NCI-H2196 treated with DMSO at 0.1 percent for 48 hours (cell line): ENCODE results near the gene FURIN.
"Not testable (repeated sequence)": the region's sequence is repeated elsewhere in the genome, so short reads cannot be mapped to it uniquely, and the experiment has no call there.

ENCODE experiments used
- DNase-seq: peaks from one replicate; lab custom pipeline; 2025; ENCODE audit not compliant: unreplicated experiment; lab: John Stamatoyannopoulos, UW

Gene FURIN

DNA sequence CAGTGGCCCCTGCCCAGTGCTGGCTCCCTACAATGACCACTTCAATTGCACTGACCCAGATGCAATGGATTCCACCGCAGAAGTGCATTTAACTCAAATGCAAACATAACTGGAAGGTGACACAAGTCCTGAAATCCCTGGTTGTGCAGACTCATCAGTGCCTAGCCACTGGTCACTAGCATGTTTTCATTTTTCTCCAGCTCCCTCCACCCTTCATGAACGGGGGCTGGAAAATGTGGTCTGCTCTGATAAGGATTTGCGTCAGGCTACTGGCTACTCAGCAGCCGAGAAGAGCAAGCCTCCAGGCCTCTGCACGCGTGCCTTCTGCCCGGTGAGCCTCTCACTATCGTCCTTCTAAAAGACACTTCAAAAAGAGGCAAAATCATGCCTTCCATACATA is 27.4 kb upstream of the FURIN start:
- DNase-seq = no peak

DNA sequence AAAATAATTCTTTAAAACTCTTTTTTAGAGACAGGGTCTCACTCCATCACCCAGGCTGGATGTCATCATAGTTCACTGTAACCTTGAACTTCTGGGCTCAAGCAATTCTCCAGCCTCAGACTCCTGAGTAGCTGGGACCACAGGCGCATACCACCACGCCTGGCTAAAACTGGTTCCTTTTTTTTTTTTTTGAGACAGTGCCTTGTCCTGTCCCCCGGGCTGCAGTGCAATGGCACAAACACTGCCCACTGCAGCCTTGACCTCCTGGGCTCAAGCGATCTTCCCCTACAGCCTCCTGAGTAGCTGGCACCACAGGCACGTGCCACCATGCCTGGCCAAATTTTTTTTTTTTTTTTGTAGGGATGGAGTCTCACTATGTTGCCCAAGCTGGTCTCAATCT is 23.7 kb upstream of the FURIN start:
- no peak for DNase-seq

GRCh38 chr15:90845201-90845949 is 23.0 kb upstream of the FURIN start:
- no peak for DNase-seq

- DNase-seq = not testable (repeated sequence)
Measured at GRCh38 chr15:90849424-90849823, 19.0 kb upstream of the FURIN start.

DNA sequence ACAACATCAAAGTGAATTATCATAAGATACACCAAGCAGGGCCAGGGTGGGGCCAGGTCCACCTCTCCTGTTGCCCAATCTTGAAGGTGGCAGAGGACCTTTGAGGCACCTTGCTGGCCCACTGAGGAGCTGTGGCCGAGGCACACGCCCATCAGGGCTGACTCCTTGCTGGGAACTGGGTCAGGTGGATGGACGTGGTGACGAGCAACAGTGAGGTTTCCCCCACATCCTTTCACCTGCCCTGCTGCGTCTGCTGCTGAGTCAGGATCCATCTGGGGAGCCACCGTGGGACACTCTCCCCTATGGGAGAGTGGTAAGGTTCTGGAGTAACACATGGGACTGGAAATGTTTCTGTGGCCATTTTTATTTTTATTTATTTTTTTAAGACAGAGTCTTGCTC is 17.3 kb upstream of the FURIN start:
- DNase-seq = no peak

DNA sequence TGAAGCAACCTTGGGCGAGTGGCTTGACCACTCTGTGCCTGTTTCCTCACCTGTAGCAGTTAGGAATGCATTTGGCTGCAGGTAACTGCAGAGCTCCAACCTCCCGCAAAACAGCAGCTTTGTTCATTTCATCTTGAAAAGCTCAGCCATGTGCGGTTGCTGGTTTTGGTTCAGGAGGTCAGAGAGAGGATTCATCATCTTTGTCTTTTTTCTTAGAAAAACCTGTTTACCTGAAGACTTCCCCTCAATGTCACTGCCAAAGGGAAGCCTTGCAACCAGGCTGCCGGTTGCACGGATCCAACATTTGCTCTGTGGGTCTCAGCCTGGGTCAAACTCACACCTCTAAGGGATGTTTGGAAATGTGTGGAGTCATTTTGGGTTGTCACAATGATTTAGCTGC is 16.4 kb upstream of the FURIN start:
- DNase-seq = no peak

DNA sequence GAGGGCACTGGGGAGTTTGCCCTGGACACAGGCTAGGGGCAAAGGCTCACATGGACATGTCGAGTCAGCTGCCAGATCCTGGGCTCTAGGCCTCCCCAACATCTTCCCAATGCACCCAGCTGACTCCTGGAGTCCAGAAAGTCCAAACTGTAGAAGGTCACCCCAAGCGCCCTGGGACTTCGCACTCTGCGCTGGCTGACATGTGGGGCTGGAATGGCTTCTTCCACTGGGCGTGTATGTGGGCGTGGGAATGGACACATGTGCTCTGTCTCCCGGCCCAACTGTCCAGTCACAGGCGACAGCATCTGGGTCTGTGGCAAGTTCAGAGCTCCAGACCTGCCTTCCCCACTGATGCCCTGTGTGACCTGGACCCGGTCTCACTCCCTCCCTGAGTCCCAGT is 13.2 kb upstream of the FURIN start:
- no peak for DNase-seq

DNA sequence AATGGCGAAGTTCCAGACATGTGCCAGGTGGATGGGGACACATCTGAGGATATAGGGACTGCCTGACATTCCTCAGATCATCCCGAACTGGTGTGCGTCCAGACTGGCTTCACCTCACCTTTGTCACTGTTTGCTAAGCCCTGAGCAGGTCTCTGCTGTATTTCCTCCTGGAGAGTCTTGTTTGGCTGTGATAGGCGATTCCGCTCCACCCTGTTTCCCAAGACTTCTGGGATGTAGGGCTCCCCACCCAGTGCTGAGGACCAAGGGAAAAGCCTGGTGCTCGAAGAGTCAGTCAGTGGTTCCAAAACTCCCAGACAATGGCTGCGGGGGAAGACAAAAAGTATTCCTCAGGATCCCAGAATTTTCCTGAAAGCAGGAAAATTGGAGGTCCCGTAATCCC is 11.1 kb upstream of the FURIN start:
- DNase-seq = no peak

GRCh38 chr15:90857883-90858443 is 10.4 kb upstream of the FURIN start:
- DNase-seq = no peak

- no peak for DNase-seq
Measured at GRCh38 chr15:90859234-90860131, 8.9 kb upstream of the FURIN start.

- DNase-seq = no peak
Measured at GRCh38 chr15:90860450-90860849, 7.9 kb upstream of the FURIN start.

- peak; percentile 76 for DNase-seq
Measured at GRCh38 chr15:90860942-90861675, 7.3 kb upstream of the FURIN start.

- DNase-seq = no peak
Measured at GRCh38 chr15:90862487-90862886, 5.9 kb upstream of the FURIN start.

GRCh38 chr15:90862964-90863778 is 5.2 kb upstream of the FURIN start:
- no peak for DNase-seq

GRCh38 chr15:90863987-90864386 is 4.4 kb upstream of the FURIN start:
- DNase-seq = no peak

GRCh38 chr15:90864507-90864906 is 3.9 kb upstream of the FURIN start:
- no peak for DNase-seq

- DNase-seq = no peak
Measured at GRCh38 chr15:90865702-90866101, 2.7 kb upstream of the FURIN start.

- no peak for DNase-seq
Measured at GRCh38 chr15:90866161-90866715, 2.1 kb upstream of the FURIN start.

- DNase-seq = no peak
Measured at GRCh38 chr15:90866800-90867199, 1.6 kb upstream of the FURIN start.

DNA sequence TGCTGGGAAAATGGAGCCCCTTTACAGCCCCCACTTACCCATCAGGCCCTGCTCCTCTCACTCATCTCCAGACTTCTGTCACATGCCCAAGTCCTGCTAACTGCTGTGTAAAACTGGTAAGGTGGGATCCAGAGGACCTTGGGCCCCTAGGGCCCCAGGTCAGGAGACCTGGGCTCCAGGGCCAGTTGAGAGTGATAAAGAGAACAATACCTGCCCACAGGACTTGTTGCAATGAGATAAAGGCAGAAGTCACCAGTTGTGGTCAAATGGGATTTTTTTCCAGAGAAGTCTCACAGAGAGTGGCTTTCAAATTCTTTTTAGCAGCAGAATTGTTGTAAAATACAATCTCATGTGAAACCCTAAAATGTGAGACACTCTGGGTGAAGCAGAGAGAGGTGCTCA is 753 bp downstream of the FURIN start:
- DNase-seq = no peak
